NCI-H187 (cell line): ENCODE data around the gene SSTR5.

Experiments used
- DNase-seq, 2 experiments: peaks; one replicate each; lab custom pipeline; 2025; lab: John Stamatoyannopoulos, UW

Gene SSTR5

GRCh38 chr16:1040346-1040745, 32.2 kb upstream of the SSTR5 start:
- no peak for DNase-seq

GRCh38 chr16:1042049-1042744, 30.4 kb upstream of the SSTR5 start:
- DNase-seq: no peak

GRCh38 chr16:1042866-1043265, 29.7 kb upstream of the SSTR5 start:
- no peak for DNase-seq

GRCh38 chr16:1043881-1044451, 28.6 kb upstream of the SSTR5 start:
- no peak for DNase-seq

- no peak for DNase-seq
These were observed 27.9 kb upstream of the SSTR5 start for GRCh38 chr16:1044460-1045309.

- no peak for DNase-seq
These were observed 27.1 kb upstream of the SSTR5 start for GRCh38 chr16:1045310-1045992.

- no peak for DNase-seq
These were observed 26.3 kb upstream of the SSTR5 start for GRCh38 chr16:1045993-1046911.

GRCh38 chr16:1047123-1047522, 25.4 kb upstream of the SSTR5 start:
- no peak for DNase-seq

GRCh38 chr16:1047801-1048200, 24.7 kb upstream of the SSTR5 start:
- DNase-seq: no peak

GRCh38 chr16:1048442-1049112, 24.0 kb upstream of the SSTR5 start:
- DNase-seq: peak in 1 of 2 experiments; percentile 30

- no peak for DNase-seq
These were observed 23.2 kb upstream of the SSTR5 start for GRCh38 chr16:1049113-1049975.

GRCh38 chr16:1049976-1050247, 22.6 kb upstream of the SSTR5 start:
- no peak for DNase-seq

- DNase-seq: no peak
These were observed 22.0 kb upstream of the SSTR5 start for GRCh38 chr16:1050516-1050915.

GRCh38 chr16:1050921-1051320, 21.6 kb upstream of the SSTR5 start:
- no peak for DNase-seq

- DNase-seq: no peak
These were observed 21.1 kb upstream of the SSTR5 start for GRCh38 chr16:1051446-1051845.

GRCh38 chr16:1052721-1053120, 19.8 kb upstream of the SSTR5 start:
- DNase-seq: no peak

- DNase-seq: no peak
These were observed 19.4 kb upstream of the SSTR5 start for GRCh38 chr16:1053121-1053521.

GRCh38 chr16:1053700-1054368, 18.7 kb upstream of the SSTR5 start:
- no peak for DNase-seq
